H9 (cell line): ENCODE measurements around the gene ALX4. TPM values are rescaled to one million over a fixed set of nuclear protein-coding genes. Genes with fewer than 3 reads are reported as not detected.
A peak's percentile ranks its signal among the peaks of the same experiment; 100 is the strongest.

Experiments used
- DNase-seq: peaks from one replicate; pipeline ENCODE4 v3.0.0-alpha.2; 2017
- H2AFZ ChIP-seq: one replicate; pipeline ENCODE4 v1.6.1; 2013; ENCODE audit warnings: mild to moderate bottlenecking, low read length, control low read depth, moderate library complexity
- H2AK5ac ChIP-seq: 2 replicates; pipeline ENCODE4 v1.6.1; 2013; ENCODE audit warnings: low read length, control low read depth, mixed read lengths; ENCODE audit not compliant: insufficient read length
- H2BK120ac ChIP-seq: one replicate; pipeline ENCODE4 v1.6.1; 2013; ENCODE audit warnings: low read depth, mild to moderate bottlenecking, low read length, control low read depth, inconsistent platforms; ENCODE audit not compliant: poor library complexity, severe bottlenecking
- H2BK12ac ChIP-seq: 2 replicates; pipeline ENCODE4 v1.6.1; 2013; ENCODE audit warnings: low read length, control low read depth, mixed read lengths, low read depth; ENCODE audit not compliant: insufficient read length
- H2BK15ac ChIP-seq: 2 replicates; pipeline ENCODE4 v1.6.1; 2013; ENCODE audit warnings: low read depth, low read length, control low read depth
- H2BK20ac ChIP-seq: one replicate; pipeline ENCODE4 v1.6.1; 2013; ENCODE audit warnings: low read depth, mild to moderate bottlenecking, low read length, control low read depth, inconsistent platforms; ENCODE audit not compliant: poor library complexity, severe bottlenecking
- H2BK5ac ChIP-seq: 2 replicates; pipeline ENCODE4 v1.6.1; 2013; ENCODE audit warnings: low read length, control low read depth, mixed read lengths; ENCODE audit not compliant: insufficient read length
- H3K14ac ChIP-seq: 2 replicates; pipeline ENCODE4 v1.6.1; 2013; ENCODE audit warnings: low read length, control low read depth; ENCODE audit not compliant: insufficient read depth
- H3K18ac ChIP-seq: 2 replicates; pipeline ENCODE4 v1.6.1; 2013; ENCODE audit warnings: low read depth, mild to moderate bottlenecking, mixed read lengths, low read length, control low read depth; ENCODE audit not compliant: insufficient read length
- H3K23ac ChIP-seq: 2 replicates; pipeline ENCODE4 v1.6.1; 2013; ENCODE audit warnings: low read length, control low read depth, mixed read lengths, low read depth; ENCODE audit not compliant: insufficient read length
- H3K23me2 ChIP-seq: 2 replicates; pipeline ENCODE4 v1.6.1; 2013; ENCODE audit warnings: low read depth, mild to moderate bottlenecking, mixed read lengths, low read length, control low read depth; ENCODE audit not compliant: insufficient read length, poor library complexity, severe bottlenecking
- H3K27ac ChIP-seq: 2 replicates; pipeline ENCODE4 v1.5.1; 2013; ENCODE audit warnings: low read length, control low read depth, mixed read lengths, low read depth; ENCODE audit not compliant: insufficient read length
- H3K27me3 ChIP-seq: 2 replicates; pipeline ENCODE4 v1.6.1; 2013; ENCODE audit warnings: low read length, control low read depth, inconsistent platforms; ENCODE audit not compliant: insufficient read depth
- H3K4ac ChIP-seq: 2 replicates; pipeline ENCODE4 v1.6.1; 2013; ENCODE audit warnings: low read depth, mild to moderate bottlenecking, control low read depth, inconsistent platforms, low read length, moderate library complexity
- H3K4me1 ChIP-seq: 2 replicates; pipeline ENCODE4 v1.6.1; 2013; ENCODE audit warnings: low read length, control low read depth, inconsistent platforms; ENCODE audit not compliant: insufficient read depth
- H3K4me2 ChIP-seq: 2 replicates; pipeline ENCODE4 v1.6.1; 2013; ENCODE audit warnings: low read length, control low read depth, mixed read lengths; ENCODE audit not compliant: insufficient read length, insufficient read depth
- H3K56ac ChIP-seq: 2 replicates; pipeline ENCODE4 v1.6.1; 2013; ENCODE audit warnings: low read depth, mild to moderate bottlenecking, mixed read lengths, low read length, control low read depth; ENCODE audit not compliant: insufficient read length
- H3K79me1 ChIP-seq: 2 replicates; pipeline ENCODE4 v1.6.1; 2013; ENCODE audit warnings: low read depth, mild to moderate bottlenecking, moderate library complexity, low read length, control low read depth, inconsistent platforms; ENCODE audit not compliant: insufficient read depth, poor library complexity, severe bottlenecking
- H3K79me2 ChIP-seq: 2 replicates; pipeline ENCODE4 v1.6.1; 2013; ENCODE audit warnings: low read length, control low read depth, inconsistent platforms; ENCODE audit not compliant: insufficient read depth
- H3K9ac ChIP-seq: 2 replicates; pipeline ENCODE4 v1.6.1; 2013; ENCODE audit warnings: low read length, control low read depth, mixed read lengths; ENCODE audit not compliant: insufficient read length; ENCODE audit errors: extremely low read depth
- H3K9me3 ChIP-seq: one replicate; pipeline ENCODE4 v1.6.1; 2013; ENCODE audit warnings: low read depth, low read length, inconsistent platforms; ENCODE audit not compliant: control insufficient read depth
- H3T11ph ChIP-seq: one replicate; pipeline ENCODE4 v1.6.1; 2013; ENCODE audit warnings: mild to moderate bottlenecking, low read length, control low read depth, inconsistent platforms
- H4K20me1 ChIP-seq: one replicate; pipeline ENCODE4 v1.6.1; 2013; ENCODE audit not compliant: control insufficient read depth, insufficient read length, insufficient read depth
- H4K5ac ChIP-seq: 2 replicates; pipeline ENCODE4 v1.6.1; 2013; ENCODE audit warnings: low read depth, mild to moderate bottlenecking, mixed read lengths, low read length, control low read depth; ENCODE audit not compliant: insufficient read length
- H4K8ac ChIP-seq: replicated peaks from 2 replicates; pipeline ENCODE4 v1.6.1; 2013; ENCODE audit warnings: low read length, control low read depth, mixed read lengths, low read depth; ENCODE audit not compliant: insufficient read length
- H4K91ac ChIP-seq: 2 replicates; pipeline ENCODE4 v1.6.1; 2013; ENCODE audit warnings: low read depth, mild to moderate bottlenecking, moderate library complexity, mixed read lengths, low read length, control low read depth; ENCODE audit not compliant: insufficient read length
- H3K27ac Mint-ChIP-seq, 3 experiments: 2 replicates in 2 of 3; 3 replicates in 1 of 3; pipeline ENCODE4 v1.8.0; 2020 to 2021; ENCODE audit warnings: mixed read lengths in 3 of 3, mild to moderate bottlenecking in 1 of 3, moderate library complexity in 1 of 3
- H3K27me3 Mint-ChIP-seq: 2 replicates; pipeline ENCODE4 v1.8.0; 2021; ENCODE audit warnings: low read depth, mild to moderate bottlenecking, moderate library complexity, mixed read lengths
- H3K36me3 Mint-ChIP-seq, 3 experiments: 2 replicates in 2 of 3; 3 replicates in 1 of 3; pipeline ENCODE4 v1.8.0; 2020 to 2021; ENCODE audit warnings: low read depth in 3 of 3, mixed read lengths in 3 of 3; ENCODE audit not compliant: insufficient read depth in 1 of 3
- H3K4me1 Mint-ChIP-seq, 2 experiments: 2 replicates each; pipeline ENCODE4 v1.8.0; 2020; ENCODE audit warnings: mixed read lengths in 2 of 2
- H3K4me3 Mint-ChIP-seq, 2 experiments: 2 replicates in 1 of 2; 3 replicates in 1 of 2; pipeline ENCODE4 v1.8.0; 2020 to 2021; ENCODE audit warnings: mild to moderate bottlenecking in 2 of 2, mixed read lengths in 2 of 2, moderate library complexity in 1 of 2
- H3K9me3 Mint-ChIP-seq, 2 experiments: 2 replicates in 1 of 2; 3 replicates in 1 of 2; pipeline ENCODE4 v1.8.0; 2020; ENCODE audit warnings: mild to moderate bottlenecking in 2 of 2, mixed read lengths in 2 of 2, moderate library complexity in 1 of 2
- CTCF ChIP-seq: fragments of 200-600 bp; sonication (generic); conservative IDR thresholded peaks from 3 replicates; pipeline ENCODE4 v1.8.0; 2021; ENCODE audit warnings: antibody characterized with exemption, mild to moderate bottlenecking
- WGBS: extraction: QIAGEN DNeasy Blood & Tissue Kit; methylation state at CpG from one replicate; pipeline ENCODE4 v1.1.7; 2013; ENCODE audit warnings: missing lambda C conversion rate, low lambda C conversion rate, mixed read lengths; ENCODE audit not compliant: insufficient read length; ENCODE audit errors: extremely low coverage; 5-methylcytosine and 5-hydroxymethylcytosine counted together
- total RNA-seq: library from RNA; stranded (reverse); gene quantifications from 2 replicates; pipeline ENCODE4 v1.2.1, GENCODE V29; 2021

The ALX4 gene
- total RNA-seq, 1 experiment from 2014 or later = not detected

GRCh38 chr11:44304091-44305025 is 5.6 kb downstream of the ALX4 start:
- Histone ChIP-seq H4K5ac (no peak overlapping the region), H3K23me2 (peaks cover 7% of the 10 kb centered on the region), H2BK12ac (no peak overlapping the region), H2AK5ac (no peak overlapping the region), H2BK5ac (no peak overlapping the region), H3K79me1 (no peaks in the 10 kb centered on the region), H3K9ac (no peak overlapping the region), H3K18ac (no peak overlapping the region), H3K56ac (no peak overlapping the region), H3K79me2 (no peaks in the 10 kb centered on the region), H3T11ph (no peak overlapping the region), H3K4me2 (peak overlapping the region; percentile 1), H3K4me1 (no peaks in the 10 kb centered on the region), H3K14ac (no peak overlapping the region), H2AFZ (no peak overlapping the region), H4K8ac (no peak overlapping the region), H3K27me3 (peaks cover 74% of the 10 kb centered on the region), H2BK120ac (no peak overlapping the region), H3K9me3 (no peaks in the 10 kb centered on the region), H3K4ac (no peak overlapping the region), H3K27ac (no peak overlapping the region), H4K20me1 (no peaks in the 10 kb centered on the region), H2BK15ac (no peak overlapping the region), H4K91ac (no peak overlapping the region), H3K23ac (no peak overlapping the region), H2BK20ac (no peak overlapping the region)
- Mint-ChIP-seq H3K27ac (no peak overlapping the region), H3K36me3 (no peaks in the 10 kb centered on the region), H3K27me3 (peaks cover 100% of the 10 kb centered on the region), H3K4me3 (peak overlapping the region; percentile 8 to 74; a peak in 3 of 5 replicates), H3K9me3 (peaks cover 0 to 6% of the 10 kb centered on the region in 2 experiments; a peak in 1 of 5 replicates), H3K4me1 (peaks cover 36 to 43% of the 10 kb centered on the region in 2 experiments)
- peak; percentile 60 for DNase-seq
- no peak for TF ChIP-seq CTCF
- WGBS = no CpG with 5 or more reads among the region's 71 CpGs
